Choroid plexus epithelial cell (primary cell): ENCODE results near the gene HABP4.

Experiments used
- DNase-seq: peaks from one replicate; pipeline ENCODE4 v3.0.0-alpha.2; 2010; ENCODE audit warnings: low read depth
- H3K4me3 ChIP-seq: 2 replicates; pipeline ENCODE4 v1.5.1; 2011; ENCODE audit warnings: low read depth, mild to moderate bottlenecking, control low read depth, low read length, moderate library complexity
- CTCF ChIP-seq: conservative IDR thresholded peaks from 2 replicates; pipeline ENCODE4 v1.5.1; 2011; ENCODE audit warnings: low read depth, mild to moderate bottlenecking, control low read depth, inconsistent platforms, low read length, moderate library complexity

Gene HABP4

GRCh38 chr9:96459268-96460007 is 9.5 kb downstream of the HABP4 start:
- DNase-seq = no peak
- no peak overlapping the region for H3K4me3 ChIP-seq
- TF ChIP-seq CTCF = no peak

GRCh38 chr9:96460470-96460869 is 10.5 kb downstream of the HABP4 start:
- no peak overlapping the region for H3K4me3 ChIP-seq
- TF ChIP-seq CTCF = no peak

GRCh38 chr9:96460882-96461281 is 10.9 kb downstream of the HABP4 start:
- H3K4me3 ChIP-seq = no peak overlapping the region
- TF ChIP-seq CTCF = no peak
- peak; percentile 59 for DNase-seq

More at GRCh38 chr9:96460470-96460869, 10.5 kb downstream of the HABP4 start:
- DNase-seq = no peak

- DNase-seq = no peak
- no peak overlapping the region for H3K4me3 ChIP-seq
- TF ChIP-seq CTCF = no peak
Measured at GRCh38 chr9:96461336-96461735, 11.4 kb downstream of the HABP4 start.

- TF ChIP-seq CTCF = no peak
- H3K4me3 ChIP-seq = no peak overlapping the region
- DNase-seq = no peak
Measured at GRCh38 chr9:96462541-96462940, 12.6 kb downstream of the HABP4 start.

GRCh38 chr9:96464426-96464825 is 14.5 kb downstream of the HABP4 start:
- DNase-seq = no peak
- no peak overlapping the region for H3K4me3 ChIP-seq
- TF ChIP-seq CTCF = no peak

GRCh38 chr9:96467784-96468183 is 17.8 kb downstream of the HABP4 start:
- H3K4me3 ChIP-seq = no peak overlapping the region
- DNase-seq = no peak
- TF ChIP-seq CTCF = no peak
